Effector CD8-positive, alpha-beta T cell (primary cell): ENCODE measurements around the gene PREX1.

Source experiments
- DNase-seq: peaks from one replicate; lab custom pipeline; 2025; lab: John Stamatoyannopoulos, UW

The PREX1 gene

DNA sequence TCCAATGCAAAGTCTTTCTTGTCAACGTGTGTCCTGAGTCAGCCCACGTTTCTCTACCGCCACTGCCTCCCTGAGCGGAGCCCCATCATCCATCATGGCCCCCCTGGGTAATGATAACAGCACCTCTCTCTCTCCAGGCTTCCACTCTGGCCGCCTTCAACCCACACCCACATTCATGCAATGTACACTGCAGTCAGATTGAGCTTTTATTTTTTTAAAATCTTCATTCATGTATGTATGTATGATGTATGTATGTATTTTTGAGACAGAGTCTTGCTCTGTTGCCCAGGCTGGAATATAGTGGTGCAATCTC, 245.2 kb downstream of the PREX1 start:
- DNase-seq, result no peak

DNA sequence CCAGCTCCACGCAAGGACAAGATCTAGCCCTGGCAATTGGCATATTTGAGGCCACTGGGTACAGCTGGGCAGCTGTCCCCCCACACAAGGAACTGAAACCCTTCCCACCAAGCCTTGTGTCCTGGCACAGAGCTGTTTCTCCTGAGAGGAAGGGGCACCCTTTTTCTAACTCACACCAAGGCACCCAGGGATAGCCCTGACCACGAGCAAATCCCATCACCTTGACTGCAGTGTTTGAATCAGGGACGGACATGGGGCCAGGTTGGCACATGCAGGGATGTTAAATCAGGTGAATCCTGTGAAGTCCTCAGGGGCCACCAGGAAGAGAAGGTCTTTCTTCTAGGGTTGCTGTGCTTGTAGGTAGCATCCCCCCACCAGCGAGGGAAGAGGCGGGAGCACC, 246.6 kb downstream of the PREX1 start:
- DNase-seq, result no peak

DNA sequence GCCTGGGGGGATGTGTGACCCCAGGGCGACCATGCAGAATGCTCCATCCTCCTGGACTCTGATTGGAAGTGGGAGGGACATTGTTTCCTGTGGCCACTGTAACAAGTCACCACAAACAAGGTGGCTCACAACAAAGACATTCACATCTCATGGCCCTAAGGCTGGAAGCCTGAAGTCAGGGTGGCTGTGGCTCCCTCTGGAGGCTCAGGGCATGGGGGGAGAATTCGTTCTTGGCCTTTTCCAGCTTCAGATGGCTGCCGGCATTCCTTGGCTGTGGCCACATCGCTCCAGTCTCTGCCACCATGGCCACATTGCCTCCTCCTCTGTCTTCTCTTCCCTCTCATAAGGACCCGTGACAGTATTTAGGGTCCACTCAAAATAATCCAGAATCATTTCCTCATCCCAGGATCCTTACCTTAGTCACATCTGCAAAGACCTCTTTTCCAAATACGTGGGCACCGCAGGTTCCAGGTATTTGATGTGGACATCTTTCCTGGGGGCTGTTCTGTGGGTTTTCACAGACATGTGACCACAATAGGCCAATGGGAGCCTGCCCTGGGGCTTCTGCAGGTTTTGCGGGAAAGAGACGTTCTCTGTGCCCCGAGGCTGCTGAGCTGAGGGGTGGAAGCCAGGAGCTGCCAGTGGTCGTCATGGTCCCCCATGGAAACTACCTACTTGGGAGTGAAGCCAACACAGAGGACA, 249.3 kb downstream of the PREX1 start:
- no peak for DNase-seq

DNA sequence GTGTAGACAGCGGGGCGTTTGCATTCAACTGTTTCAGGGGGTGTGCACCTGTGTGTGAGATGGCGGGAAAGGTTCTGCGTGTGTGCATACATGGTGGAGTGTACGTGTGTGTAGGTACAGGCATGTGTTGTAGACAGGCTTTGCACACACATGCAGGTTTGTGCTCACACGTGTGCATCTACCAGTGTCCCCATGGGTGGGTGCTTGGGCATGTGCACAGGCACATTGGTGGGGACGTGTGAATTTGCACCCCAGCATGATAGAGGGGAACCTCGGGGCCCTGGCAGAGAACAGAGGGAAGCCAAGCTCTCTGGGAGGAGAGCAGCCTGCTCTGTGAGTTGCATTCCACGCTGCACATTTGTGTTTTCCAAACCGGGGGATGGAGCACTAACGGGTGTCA, 250.2 kb downstream of the PREX1 start:
- no peak for DNase-seq

DNA sequence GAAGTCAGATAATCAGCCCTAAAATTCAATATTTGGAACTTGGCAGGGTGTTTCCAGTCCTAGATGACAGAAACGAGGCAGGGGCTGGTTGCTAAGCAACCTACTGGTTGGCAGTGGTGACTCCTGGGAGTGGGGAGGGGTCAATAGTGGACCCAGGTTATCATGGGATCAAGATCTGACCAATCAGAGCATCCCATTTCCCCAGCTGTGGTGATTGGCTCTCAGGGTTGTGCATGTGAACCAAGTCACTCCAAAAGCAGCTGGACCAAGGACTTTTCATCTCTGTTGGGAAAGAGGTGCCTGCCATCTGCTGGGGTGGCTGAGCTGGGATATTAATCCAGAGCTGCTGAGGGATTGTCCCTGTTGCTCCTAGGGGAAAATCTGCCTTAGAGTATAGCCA, 253.4 kb downstream of the PREX1 start:
- DNase-seq, result no peak
